HepG2 (cell line): ENCODE results near the gene SLC5A10. TPM values are rescaled to one million over a fixed set of nuclear protein-coding genes. Genes with fewer than 3 reads are reported as not detected.

Experiments used
- CCAR2 ChIP-seq: fragments of 200-400 bp; formaldehyde crosslinking; optimal IDR thresholded peaks from 2 replicates; pipeline ENCODE3; 2018; ENCODE audit warnings: low read depth, mild to moderate bottlenecking, low read length, moderate library complexity
- CSRNP1 ChIP-seq: sonication (generic); formaldehyde crosslinking; IDR thresholded peaks from 2 replicates; pipeline ENCODE4 v1.8.1; 2023; ENCODE audit warnings: mild to moderate bottlenecking, missing genetic modification reagents
- GTF3A ChIP-seq: sonication (generic); formaldehyde crosslinking; conservative IDR thresholded peaks from 2 replicates; pipeline ENCODE4 v1.4.0; 2020; ENCODE audit warnings: mild to moderate bottlenecking, missing genetic modification reagents
- MED8 ChIP-seq: sonication (generic); formaldehyde crosslinking; IDR thresholded peaks from 2 replicates; pipeline ENCODE4 v1.8.1; 2023; ENCODE audit warnings: mild to moderate bottlenecking, missing genetic modification reagents; ENCODE audit not compliant: insufficient replicate concordance
- SCMH1 ChIP-seq: sonication (generic); formaldehyde crosslinking; IDR thresholded peaks from 2 replicates; pipeline ENCODE4 v1.9.0; 2021; ENCODE audit warnings: missing genetic modification reagents, mild to moderate bottlenecking, borderline replicate concordance
- SYNCRIP ChIP-seq: fragments of 200-400 bp; formaldehyde crosslinking; IDR thresholded peaks from 2 replicates; pipeline ENCODE4 v1.6.1; 2018; ENCODE audit warnings: mild to moderate bottlenecking, low read depth, low read length; ENCODE audit not compliant: insufficient read depth
- TOPORS ChIP-seq: sonication (generic); formaldehyde crosslinking; IDR thresholded peaks from 2 replicates; pipeline ENCODE4 v1.8.0; 2023; ENCODE audit warnings: mild to moderate bottlenecking, missing genetic modification reagents
- YY1 ChIP-seq: IDR thresholded peaks from 2 replicates; pipeline ENCODE4 v1.6.1; 2011; ENCODE audit warnings: low read length, low read depth, moderate library complexity, mild to moderate bottlenecking; ENCODE audit not compliant: insufficient read depth, insufficient replicate concordance
- ZFP37 ChIP-seq: sonication (generic); formaldehyde crosslinking; IDR thresholded peaks from 2 replicates; pipeline ENCODE4 v1.4.0; 2020; ENCODE audit warnings: missing genetic modification reagents, borderline replicate concordance
- ZNF337 ChIP-seq: sonication (generic); formaldehyde crosslinking; IDR thresholded peaks from 2 replicates; pipeline ENCODE4 v1.5.1; 2020; ENCODE audit warnings: missing genetic modification reagents, low read depth, mild to moderate bottlenecking, borderline replicate concordance
- ZNF674 ChIP-seq: sonication (generic); formaldehyde crosslinking; IDR thresholded peaks from 2 replicates; pipeline ENCODE4 v1.5.0; 2020; ENCODE audit warnings: low read depth, mild to moderate bottlenecking, missing genetic modification reagents
- polyA plus RNA-seq, 8 experiments: library from polyadenylated mRNA; depleted of rRNA in 3 of 8; stranded (reverse) in 7 of 8; unstranded in 1 of 8; fragments of >200 nt; fragmentation: Illumina TruSeq in 4 of 8; extraction: Trizol in 4 of 8; gene quantifications; 2 replicates each; pipeline versions ENCODE4 v1.2.1 to v1.2.3, GENCODE V29; 2011 to 2016; ENCODE audit warnings: low read depth in 4 of 8, missing spikeins in 1 of 8, mixed read lengths in 1 of 8; ENCODE audit not compliant: insufficient read depth in 1 of 8
- total RNA-seq, 5 experiments: library from RNA; depleted of rRNA; stranded (reverse); fragments of >200 nt; fragmentation: Illumina TruSeq; extraction: Trizol; gene quantifications; 2 replicates each; pipeline ENCODE4 v1.2.3, GENCODE V29; 2016; ENCODE audit warnings: low read depth in 1 of 5
- TF ChIP-seq, protein P1 (sequence below): sonication (generic); formaldehyde crosslinking; IDR thresholded peaks from 2 replicates; pipeline ENCODE4 v1.8.1; 2023; ENCODE audit warnings: mild to moderate bottlenecking, missing genetic modification reagents
- TF ChIP-seq, protein P2 (sequence below): sonication (generic); formaldehyde crosslinking; IDR thresholded peaks from 2 replicates; pipeline ENCODE4 v1.4.0; 2020; ENCODE audit warnings: mild to moderate bottlenecking, missing genetic modification reagents
- TF ChIP-seq, protein P3 (sequence below): sonication (generic); formaldehyde crosslinking; conservative IDR thresholded peaks from 2 replicates; pipeline ENCODE4 v1.8.1; 2023; ENCODE audit warnings: missing genetic modification reagents
- TF ChIP-seq, protein P4 (sequence below): sonication (generic); formaldehyde crosslinking; IDR thresholded peaks from 2 replicates; pipeline ENCODE4 v1.8.1; 2023; ENCODE audit warnings: mild to moderate bottlenecking, inconsistent platforms, moderate library complexity, missing genetic modification reagents, borderline replicate concordance

SLC5A10 gene
- total and polyA plus RNA-seq, 2 of the 13 experiments (the other 11 are each of a cell fraction or from before 2014, with no cell fraction given), result 0.05 TPM; not detected in 1

DNA sequence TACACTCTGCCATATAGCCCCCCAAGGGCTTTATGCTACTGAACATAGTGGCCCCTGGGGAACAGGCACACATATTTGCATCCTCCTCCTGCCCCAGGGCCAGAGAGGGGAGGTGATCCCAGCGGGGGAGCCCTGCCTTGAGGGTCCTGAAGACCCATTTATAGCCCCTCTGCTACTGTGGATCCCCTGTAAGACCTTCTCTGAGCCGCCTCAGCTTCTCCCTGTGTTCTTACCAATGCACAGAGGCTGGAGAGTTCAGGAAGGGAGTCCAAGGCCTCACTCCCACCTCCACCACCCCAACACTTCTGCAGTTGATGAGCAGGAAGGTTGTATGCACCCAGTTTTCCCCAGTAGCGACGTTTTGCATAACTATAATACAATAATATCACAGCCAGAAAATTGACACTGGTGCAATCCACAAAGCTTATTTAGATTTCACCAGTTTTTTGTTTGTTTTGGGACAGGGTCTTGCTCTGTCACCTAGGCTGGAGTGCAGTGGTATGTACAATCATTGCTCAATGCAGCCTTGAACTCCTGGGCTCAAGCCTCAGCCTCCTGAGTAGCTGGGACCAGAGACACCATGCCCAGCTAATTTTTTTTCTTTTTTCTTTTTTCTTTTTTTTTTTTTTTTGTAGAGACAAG, 53.9 kb downstream of the SLC5A10 start (continued):
- TF ChIP-seq, protein P1, sequence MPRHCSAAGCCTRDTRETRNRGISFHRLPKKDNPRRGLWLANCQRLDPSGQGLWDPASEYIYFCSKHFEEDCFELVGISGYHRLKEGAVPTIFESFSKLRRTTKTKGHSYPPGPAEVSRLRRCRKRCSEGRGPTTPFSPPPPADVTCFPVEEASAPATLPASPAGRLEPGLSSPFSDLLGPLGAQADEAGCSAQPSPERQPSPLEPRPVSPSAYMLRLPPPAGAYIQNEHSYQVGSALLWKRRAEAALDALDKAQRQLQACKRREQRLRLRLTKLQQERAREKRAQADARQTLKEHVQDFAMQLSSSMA, result no peak
- TF ChIP-seq SYNCRIP (no peak), GTF3A (no peak), CSRNP1 (no peak), YY1 (peak; percentile 17), SCMH1 (no peak), ZNF674 (CRISPR knock-in tag) (no peak), ZNF337 (CRISPR knock-in tag) (no peak), TOPORS (CRISPR knock-in tag) (no peak), CCAR2 (no peak), ZFP37 (CRISPR knock-in tag) (0 out of 2 replicates have a peak, but pooled peaks have one; percentile 40), MED8 (CRISPR knock-in tag) (no peak)
- TF ChIP-seq, protein P2, sequence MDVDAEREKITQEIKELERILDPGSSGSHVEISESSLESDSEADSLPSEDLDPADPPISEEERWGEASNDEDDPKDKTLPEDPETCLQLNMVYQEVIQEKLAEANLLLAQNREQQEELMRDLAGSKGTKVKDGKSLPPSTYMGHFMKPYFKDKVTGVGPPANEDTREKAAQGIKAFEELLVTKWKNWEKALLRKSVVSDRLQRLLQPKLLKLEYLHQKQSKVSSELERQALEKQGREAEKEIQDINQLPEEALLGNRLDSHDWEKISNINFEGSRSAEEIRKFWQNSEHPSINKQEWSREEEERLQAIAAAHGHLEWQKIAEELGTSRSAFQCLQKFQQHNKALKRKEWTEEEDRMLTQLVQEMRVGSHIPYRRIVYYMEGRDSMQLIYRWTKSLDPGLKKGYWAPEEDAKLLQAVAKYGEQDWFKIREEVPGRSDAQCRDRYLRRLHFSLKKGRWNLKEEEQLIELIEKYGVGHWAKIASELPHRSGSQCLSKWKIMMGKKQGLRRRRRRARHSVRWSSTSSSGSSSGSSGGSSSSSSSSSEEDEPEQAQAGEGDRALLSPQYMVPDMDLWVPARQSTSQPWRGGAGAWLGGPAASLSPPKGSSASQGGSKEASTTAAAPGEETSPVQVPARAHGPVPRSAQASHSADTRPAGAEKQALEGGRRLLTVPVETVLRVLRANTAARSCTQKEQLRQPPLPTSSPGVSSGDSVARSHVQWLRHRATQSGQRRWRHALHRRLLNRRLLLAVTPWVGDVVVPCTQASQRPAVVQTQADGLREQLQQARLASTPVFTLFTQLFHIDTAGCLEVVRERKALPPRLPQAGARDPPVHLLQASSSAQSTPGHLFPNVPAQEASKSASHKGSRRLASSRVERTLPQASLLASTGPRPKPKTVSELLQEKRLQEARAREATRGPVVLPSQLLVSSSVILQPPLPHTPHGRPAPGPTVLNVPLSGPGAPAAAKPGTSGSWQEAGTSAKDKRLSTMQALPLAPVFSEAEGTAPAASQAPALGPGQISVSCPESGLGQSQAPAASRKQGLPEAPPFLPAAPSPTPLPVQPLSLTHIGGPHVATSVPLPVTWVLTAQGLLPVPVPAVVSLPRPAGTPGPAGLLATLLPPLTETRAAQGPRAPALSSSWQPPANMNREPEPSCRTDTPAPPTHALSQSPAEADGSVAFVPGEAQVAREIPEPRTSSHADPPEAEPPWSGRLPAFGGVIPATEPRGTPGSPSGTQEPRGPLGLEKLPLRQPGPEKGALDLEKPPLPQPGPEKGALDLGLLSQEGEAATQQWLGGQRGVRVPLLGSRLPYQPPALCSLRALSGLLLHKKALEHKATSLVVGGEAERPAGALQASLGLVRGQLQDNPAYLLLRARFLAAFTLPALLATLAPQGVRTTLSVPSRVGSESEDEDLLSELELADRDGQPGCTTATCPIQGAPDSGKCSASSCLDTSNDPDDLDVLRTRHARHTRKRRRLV, result 0 out of 2 replicates have a peak, but pooled peaks have one; percentile 44
- TF ChIP-seq, protein P3, sequence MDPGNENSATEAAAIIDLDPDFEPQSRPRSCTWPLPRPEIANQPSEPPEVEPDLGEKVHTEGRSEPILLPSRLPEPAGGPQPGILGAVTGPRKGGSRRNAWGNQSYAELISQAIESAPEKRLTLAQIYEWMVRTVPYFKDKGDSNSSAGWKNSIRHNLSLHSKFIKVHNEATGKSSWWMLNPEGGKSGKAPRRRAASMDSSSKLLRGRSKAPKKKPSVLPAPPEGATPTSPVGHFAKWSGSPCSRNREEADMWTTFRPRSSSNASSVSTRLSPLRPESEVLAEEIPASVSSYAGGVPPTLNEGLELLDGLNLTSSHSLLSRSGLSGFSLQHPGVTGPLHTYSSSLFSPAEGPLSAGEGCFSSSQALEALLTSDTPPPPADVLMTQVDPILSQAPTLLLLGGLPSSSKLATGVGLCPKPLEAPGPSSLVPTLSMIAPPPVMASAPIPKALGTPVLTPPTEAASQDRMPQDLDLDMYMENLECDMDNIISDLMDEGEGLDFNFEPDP (CRISPR knock-in tag), result 0 out of 2 replicates have a peak, but pooled peaks have one; percentile 71
- TF ChIP-seq, protein P4, sequence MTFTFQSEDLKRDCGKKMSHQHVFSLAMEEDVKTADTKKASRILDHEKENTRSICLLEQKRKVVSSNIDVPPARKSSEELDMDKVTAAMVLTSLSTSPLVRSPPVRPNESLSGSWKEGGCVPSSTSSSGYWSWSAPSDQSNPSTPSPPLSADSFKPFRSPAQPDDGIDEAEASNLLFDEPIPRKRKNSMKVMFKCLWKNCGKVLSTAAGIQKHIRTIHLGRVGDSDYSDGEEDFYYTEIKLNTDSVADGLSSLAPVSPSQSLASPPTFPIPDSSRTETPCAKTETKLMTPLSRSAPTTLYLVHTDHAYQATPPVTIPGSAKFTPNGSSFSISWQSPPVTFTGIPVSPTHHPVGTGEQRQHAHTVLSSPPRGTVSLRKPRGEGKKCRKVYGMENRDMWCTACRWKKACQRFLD (CRISPR knock-in tag), result no peak
